Measurements from ENCODE around the gene SLC10A7. TPM values are rescaled to one million over a fixed set of nuclear protein-coding genes. Genes with fewer than 3 reads are reported as not detected.

The SLC10A7 gene
- total and polyA plus RNA-seq, 2 of the 4 experiments (the other 2 are of a cell fraction): 5.2 to 8.4 TPM

DNA sequence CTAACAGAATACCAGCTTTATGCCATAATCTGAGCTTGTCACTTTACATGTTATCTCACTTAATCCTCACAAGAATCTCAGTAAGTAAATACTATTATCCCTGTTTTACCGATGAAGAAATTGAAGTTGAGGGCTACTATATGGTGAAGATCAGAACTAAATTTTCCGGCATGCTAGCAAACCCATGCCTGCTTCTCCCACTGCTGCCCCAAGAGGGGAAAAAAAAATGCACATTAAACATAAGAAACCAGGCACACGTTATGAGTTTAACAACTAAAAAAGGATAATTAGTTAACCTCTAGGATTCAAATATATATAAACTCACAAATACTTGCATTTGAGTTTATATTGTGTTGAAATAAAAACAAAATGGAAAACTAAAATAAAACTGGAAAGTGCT lies 10.8 kb downstream of the SLC10A7 start:
- CTCF ChIA-PET: interaction anchor here (0.6 kb wide), 1 partner anchor 70 kb away, joined by 4 read pairs; no protein-coding TSS in a partner anchor

More for the DNA sequence above, 10.8 kb downstream of the SLC10A7 start:
- Histone ChIP-seq H3K36me3 (ENCODE audit: control insufficient read depth, insufficient read depth, low read length) (peaks cover 3% of the 10 kb centered on the region; the same call in 1 of the 2 replicates), H3K4me3 (ENCODE audit: insufficient read depth, low read depth, low read length) (no peak overlapping the region), H2BK120ac (ENCODE audit: low read depth, low read length) (no peak overlapping the region), H3K9ac (ENCODE audit: low read depth, low read length) (no peak overlapping the region), H3K23ac (ENCODE audit: low read depth, low read length) (no peak overlapping the region), H3K14ac (replicated peaks; ENCODE audit: low read depth, low read length) (no peak overlapping the region), H2AK9ac (replicated peaks; ENCODE audit: low read depth, low read length, poor library complexity) (no peak overlapping the region), H2BK20ac (ENCODE audit: low read depth, low read length) (no peak overlapping the region), H3K9me3 (ENCODE audit: control insufficient read depth, insufficient read depth, low read length) (no peaks in the 10 kb centered on the region), H2BK15ac (ENCODE audit: low read depth, low read length) (no peak overlapping the region), H3K18ac (ENCODE audit: low read depth, low read length) (no peak overlapping the region), H4K5ac (ENCODE audit: low read depth, low read length) (no peak overlapping the region), H3K27ac (ENCODE audit: insufficient read depth, low read length) (no peak overlapping the region), H4K91ac (ENCODE audit: insufficient read depth, low read depth, low read length) (no peak overlapping the region), H3K9me1 (ENCODE audit: insufficient read depth, low read length) (no peaks in the 10 kb centered on the region), H2AK5ac (ENCODE audit: low read depth, low read length) (no peak overlapping the region), H3K27me3 (ENCODE audit: control insufficient read depth, insufficient read depth, low read length) (no peaks in the 10 kb centered on the region), H4K8ac (ENCODE audit: low read depth in 2 of 2, low read length in 2 of 2) (no peak overlapping the region), H2BK5ac (ENCODE audit: low read depth, low read length, poor library complexity, severe bottlenecking) (no peak overlapping the region), H4K20me1 (ENCODE audit: insufficient read depth, low read length) (no peaks in the 10 kb centered on the region), H3K4ac (ENCODE audit: low read depth, low read length) (no peak overlapping the region), H3K4me2 (ENCODE audit: low read depth, low read length) (no peak overlapping the region), H3K56ac (ENCODE audit: extremely low read depth, insufficient read depth, low read length) (no peak overlapping the region), H3K79me1 (ENCODE audit: low read depth in 1 of 2, low read length in 2 of 2) (peaks cover 0 to 5% of the 10 kb centered on the region in 2 experiments; a peak in 1 of 4 replicates), H2AFZ (replicated peaks; ENCODE audit: low read length, poor library complexity) (no peak overlapping the region), H3K4me1 (ENCODE audit: control insufficient read depth, insufficient read depth, low read length) (no peaks in the 10 kb centered on the region)
- intact Hi-C loops (cut with micrococcal nuclease): no loop called here
- no peak for DNase-seq
- no peak for ATAC-seq (ENCODE audit: low read depth)
- dilution Hi-C loops (cut with HindIII; ENCODE audit: low sequenced_read_pairs, unreplicated experiment): no loop called here
- POLR2A ChIA-PET (ENCODE audit: unreplicated experiment): no interaction called here
- no CpG with 5 or more reads among the region's 3 CpGs for WGBS, 2 experiments (ENCODE audit: extremely low coverage in 2 of 2, insufficient read length in 1 of 2)
- no TSS peak for BruUV-seq (replicated peaks)
- TF ChIP-seq, protein P1, sequence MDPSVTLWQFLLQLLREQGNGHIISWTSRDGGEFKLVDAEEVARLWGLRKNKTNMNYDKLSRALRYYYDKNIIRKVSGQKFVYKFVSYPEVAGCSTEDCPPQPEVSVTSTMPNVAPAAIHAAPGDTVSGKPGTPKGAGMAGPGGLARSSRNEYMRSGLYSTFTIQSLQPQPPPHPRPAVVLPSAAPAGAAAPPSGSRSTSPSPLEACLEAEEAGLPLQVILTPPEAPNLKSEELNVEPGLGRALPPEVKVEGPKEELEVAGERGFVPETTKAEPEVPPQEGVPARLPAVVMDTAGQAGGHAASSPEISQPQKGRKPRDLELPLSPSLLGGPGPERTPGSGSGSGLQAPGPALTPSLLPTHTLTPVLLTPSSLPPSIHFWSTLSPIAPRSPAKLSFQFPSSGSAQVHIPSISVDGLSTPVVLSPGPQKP (IDR thresholded peaks at IDR 0.05; ENCODE audit: borderline replicate concordance, low read depth, low read length): no peak
- no peak for TF ChIP-seq CHD1 (IDR thresholded peaks at IDR 0.05; ENCODE audit: low read depth, low read length)
- in situ Hi-C loops (cut with MboI; ENCODE audit: low sequenced_read_pairs): no loop called here
